ENCODE data around the gene CAST. TPM values are rescaled to one million over a fixed set of nuclear protein-coding genes. Genes with fewer than 3 reads are reported as not detected.

Gene CAST
- total RNA-seq, 1 donor from 2014 or later: 97.0 TPM

GRCh38 chr5:96765043-96765442 is 102.9 kb downstream of the CAST start:
- H3K27me3 Mint-ChIP-seq: no peaks in the 10 kb centered on the region
- no peak for TF ChIP-seq CTCF (IDR thresholded peaks at IDR 0.05; ENCODE audit: unreplicated experiment)
- peaks cover 15% of the 10 kb centered on the region for H3K36me3 Mint-ChIP-seq (ENCODE audit: insufficient read depth)
- no peak overlapping the region for H3K4me3 Mint-ChIP-seq (ENCODE audit: low read depth)
- H3K27ac Mint-ChIP-seq: peak overlapping the region; percentile 6
- H3K9me3 Mint-ChIP-seq (ENCODE audit: low read depth): no peaks in the 10 kb centered on the region
- H3K4me1 Mint-ChIP-seq (ENCODE audit: low read depth): peaks cover 3% of the 10 kb centered on the region
- DNase-seq (ENCODE audit: low spot score, unreplicated experiment): no peak

- Mint-ChIP-seq H3K4me3 (ENCODE audit: low read depth) (no peak overlapping the region), H3K27ac (no peak overlapping the region), H3K9me3 (ENCODE audit: low read depth) (no peaks in the 10 kb centered on the region), H3K4me1 (ENCODE audit: low read depth) (peaks cover 3% of the 10 kb centered on the region), H3K36me3 (ENCODE audit: insufficient read depth) (peaks cover 18% of the 10 kb centered on the region), H3K27me3 (no peaks in the 10 kb centered on the region)
- no peak for DNase-seq (ENCODE audit: low spot score, unreplicated experiment)
- TF ChIP-seq CTCF (IDR thresholded peaks at IDR 0.05; ENCODE audit: unreplicated experiment): no peak
Observed at GRCh38 chr5:96768708-96769251, 106.6 kb downstream of the CAST start.

GRCh38 chr5:96771395-96771794 is 109.2 kb downstream of the CAST start:
- Mint-ChIP-seq H3K4me3 (ENCODE audit: low read depth) (no peak overlapping the region), H3K4me1 (ENCODE audit: low read depth) (no peaks in the 10 kb centered on the region), H3K27ac (no peak overlapping the region), H3K9me3 (ENCODE audit: low read depth) (no peaks in the 10 kb centered on the region), H3K36me3 (ENCODE audit: insufficient read depth) (peaks cover 22% of the 10 kb centered on the region), H3K27me3 (no peaks in the 10 kb centered on the region)
- DNase-seq (ENCODE audit: low spot score, unreplicated experiment): no peak
- TF ChIP-seq CTCF (IDR thresholded peaks at IDR 0.05; ENCODE audit: unreplicated experiment): no peak

- no peak for DNase-seq (ENCODE audit: low spot score, unreplicated experiment)
- no peaks in the 10 kb centered on the region for H3K4me1 Mint-ChIP-seq (ENCODE audit: low read depth)
- peaks cover 21% of the 10 kb centered on the region for H3K36me3 Mint-ChIP-seq (ENCODE audit: insufficient read depth)
- no peak overlapping the region for H3K27ac Mint-ChIP-seq
- no peaks in the 10 kb centered on the region for H3K9me3 Mint-ChIP-seq (ENCODE audit: low read depth)
- H3K27me3 Mint-ChIP-seq: no peaks in the 10 kb centered on the region
- no peak overlapping the region for H3K4me3 Mint-ChIP-seq (ENCODE audit: low read depth)
- no peak for TF ChIP-seq CTCF (IDR thresholded peaks at IDR 0.05; ENCODE audit: unreplicated experiment)
Observed at GRCh38 chr5:96772111-96772510, 109.9 kb downstream of the CAST start.

GRCh38 chr5:96772542-96772941 is 110.4 kb downstream of the CAST start:
- no peak for DNase-seq (ENCODE audit: low spot score, unreplicated experiment)
- Mint-ChIP-seq H3K9me3 (ENCODE audit: low read depth) (no peaks in the 10 kb centered on the region), H3K27me3 (no peaks in the 10 kb centered on the region), H3K27ac (no peak overlapping the region), H3K4me3 (ENCODE audit: low read depth) (no peak overlapping the region), H3K4me1 (ENCODE audit: low read depth) (no peaks in the 10 kb centered on the region), H3K36me3 (ENCODE audit: insufficient read depth) (peaks cover 22% of the 10 kb centered on the region)
- no peak for TF ChIP-seq CTCF (IDR thresholded peaks at IDR 0.05; ENCODE audit: unreplicated experiment)
